ENCODE data around the gene ACE.

ACE gene

DNA sequence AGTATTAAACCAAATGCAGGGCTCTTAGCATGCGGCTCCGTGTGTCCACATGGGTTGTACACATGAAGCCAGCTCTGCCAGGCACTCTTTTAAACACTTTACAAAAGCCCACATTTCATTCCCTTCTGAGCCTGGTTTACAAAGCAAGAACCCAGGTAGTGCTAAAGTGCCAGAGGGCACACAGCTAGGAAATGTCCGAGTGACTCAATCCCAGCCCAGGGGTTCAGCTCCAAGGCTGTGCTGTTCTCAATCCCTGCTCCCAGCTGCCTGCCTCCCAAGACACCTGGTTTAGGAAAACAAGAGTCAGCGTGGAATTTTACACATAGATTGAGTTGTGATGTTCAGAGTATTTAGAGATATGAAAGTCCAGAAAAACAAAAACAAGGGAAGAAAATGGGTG is 60.1 kb downstream of the ACE start:
- Histone ChIP-seq H3K27ac (ENCODE audit: extremely low read depth, low read depth, low read length) (no peak overlapping the region), H3K4me3 (ENCODE audit: low read depth, low read length) (no peak overlapping the region), H3K4me1 (ENCODE audit: control insufficient read depth, insufficient read depth, low read length) (no peaks in the 10 kb centered on the region), H3K9me3 (ENCODE audit: control insufficient read depth, insufficient read depth, low read depth, low read length) (no peaks in the 10 kb centered on the region), H3K36me3 (ENCODE audit: control insufficient read depth in 2 of 2, insufficient read depth in 1 of 2, low read length in 2 of 2) (no peaks in the 10 kb centered on the region)
- ChIA-PET CTCF (interaction anchor here (1.1 kb wide), 1 partner anchor 38 kb away, joined by 3 read pairs; no protein-coding TSS in a partner anchor), POLR2A (interaction anchor here (1.8 kb wide), 1 partner anchor 13 kb away, joined by 4 read pairs; the partner anchor contains the start of gene DCAF7)
- TF ChIP-seq, protein P1, sequence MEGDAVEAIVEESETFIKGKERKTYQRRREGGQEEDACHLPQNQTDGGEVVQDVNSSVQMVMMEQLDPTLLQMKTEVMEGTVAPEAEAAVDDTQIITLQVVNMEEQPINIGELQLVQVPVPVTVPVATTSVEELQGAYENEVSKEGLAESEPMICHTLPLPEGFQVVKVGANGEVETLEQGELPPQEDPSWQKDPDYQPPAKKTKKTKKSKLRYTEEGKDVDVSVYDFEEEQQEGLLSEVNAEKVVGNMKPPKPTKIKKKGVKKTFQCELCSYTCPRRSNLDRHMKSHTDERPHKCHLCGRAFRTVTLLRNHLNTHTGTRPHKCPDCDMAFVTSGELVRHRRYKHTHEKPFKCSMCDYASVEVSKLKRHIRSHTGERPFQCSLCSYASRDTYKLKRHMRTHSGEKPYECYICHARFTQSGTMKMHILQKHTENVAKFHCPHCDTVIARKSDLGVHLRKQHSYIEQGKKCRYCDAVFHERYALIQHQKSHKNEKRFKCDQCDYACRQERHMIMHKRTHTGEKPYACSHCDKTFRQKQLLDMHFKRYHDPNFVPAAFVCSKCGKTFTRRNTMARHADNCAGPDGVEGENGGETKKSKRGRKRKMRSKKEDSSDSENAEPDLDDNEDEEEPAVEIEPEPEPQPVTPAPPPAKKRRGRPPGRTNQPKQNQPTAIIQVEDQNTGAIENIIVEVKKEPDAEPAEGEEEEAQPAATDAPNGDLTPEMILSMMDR (tag by site-specific recombination; IDR thresholded peaks at IDR 0.05), result no peak
- TF ChIP-seq WT1 (tag by site-specific recombination; IDR thresholded peaks at IDR 0.05), result no peak
- TF ChIP-seq PRDM1 (tag by site-specific recombination; IDR thresholded peaks at IDR 0.05), result peak; percentile 70; the same call in 1 of the 2 replicates

DNA sequence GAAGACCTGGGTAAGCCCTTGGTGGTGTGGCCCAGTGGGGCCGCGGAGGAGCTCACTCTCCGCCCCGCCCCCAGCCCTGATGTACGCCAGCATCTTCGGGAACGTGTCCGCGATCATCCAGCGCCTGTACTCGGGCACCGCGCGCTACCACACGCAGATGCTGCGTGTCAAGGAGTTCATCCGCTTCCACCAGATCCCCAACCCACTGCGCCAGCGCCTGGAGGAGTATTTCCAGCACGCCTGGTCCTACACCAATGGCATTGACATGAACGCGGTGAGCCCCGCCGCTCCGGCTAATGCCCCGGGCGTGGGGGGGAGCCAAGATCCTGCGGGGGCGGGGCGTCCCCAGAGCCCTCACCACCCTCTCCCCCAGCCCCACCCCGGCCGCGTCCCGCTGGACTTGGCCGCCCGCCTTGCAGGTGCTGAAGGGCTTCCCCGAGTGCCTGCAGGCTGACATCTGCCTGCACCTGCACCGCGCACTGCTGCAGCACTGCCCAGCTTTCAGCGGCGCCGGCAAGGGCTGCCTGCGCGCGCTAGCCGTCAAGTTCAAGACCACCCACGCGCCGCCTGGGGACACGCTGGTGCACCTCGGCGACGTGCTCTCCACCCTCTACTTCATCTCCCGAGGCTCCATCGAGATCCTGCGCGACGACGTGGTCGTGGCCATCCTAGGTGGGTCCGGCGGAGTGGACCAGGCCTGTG is 61.3 kb downstream of the ACE start:
- Histone ChIP-seq H3K4me1 (ENCODE audit: control insufficient read depth, insufficient read depth, low read length) (no peaks in the 10 kb centered on the region), H3K27ac (ENCODE audit: extremely low read depth, low read depth, low read length) (no peak overlapping the region), H3K9me3 (ENCODE audit: control insufficient read depth, insufficient read depth, low read depth, low read length) (no peaks in the 10 kb centered on the region), H3K36me3 (ENCODE audit: control insufficient read depth in 2 of 2, insufficient read depth in 1 of 2, low read length in 2 of 2) (no peaks in the 10 kb centered on the region), H3K4me3 (ENCODE audit: low read depth, low read length) (no peak overlapping the region)
- POLR2A ChIA-PET, result no interaction called here
- CTCF ChIA-PET, result interaction anchor here (0.6 kb wide), 1 partner anchor 160 kb away, joined by 4 read pairs; no protein-coding TSS in a partner anchor
- no peak for TF ChIP-seq HOXA7 (CRISPR knock-in tag; IDR thresholded peaks at IDR 0.05; ENCODE audit: borderline replicate concordance)

DNA sequence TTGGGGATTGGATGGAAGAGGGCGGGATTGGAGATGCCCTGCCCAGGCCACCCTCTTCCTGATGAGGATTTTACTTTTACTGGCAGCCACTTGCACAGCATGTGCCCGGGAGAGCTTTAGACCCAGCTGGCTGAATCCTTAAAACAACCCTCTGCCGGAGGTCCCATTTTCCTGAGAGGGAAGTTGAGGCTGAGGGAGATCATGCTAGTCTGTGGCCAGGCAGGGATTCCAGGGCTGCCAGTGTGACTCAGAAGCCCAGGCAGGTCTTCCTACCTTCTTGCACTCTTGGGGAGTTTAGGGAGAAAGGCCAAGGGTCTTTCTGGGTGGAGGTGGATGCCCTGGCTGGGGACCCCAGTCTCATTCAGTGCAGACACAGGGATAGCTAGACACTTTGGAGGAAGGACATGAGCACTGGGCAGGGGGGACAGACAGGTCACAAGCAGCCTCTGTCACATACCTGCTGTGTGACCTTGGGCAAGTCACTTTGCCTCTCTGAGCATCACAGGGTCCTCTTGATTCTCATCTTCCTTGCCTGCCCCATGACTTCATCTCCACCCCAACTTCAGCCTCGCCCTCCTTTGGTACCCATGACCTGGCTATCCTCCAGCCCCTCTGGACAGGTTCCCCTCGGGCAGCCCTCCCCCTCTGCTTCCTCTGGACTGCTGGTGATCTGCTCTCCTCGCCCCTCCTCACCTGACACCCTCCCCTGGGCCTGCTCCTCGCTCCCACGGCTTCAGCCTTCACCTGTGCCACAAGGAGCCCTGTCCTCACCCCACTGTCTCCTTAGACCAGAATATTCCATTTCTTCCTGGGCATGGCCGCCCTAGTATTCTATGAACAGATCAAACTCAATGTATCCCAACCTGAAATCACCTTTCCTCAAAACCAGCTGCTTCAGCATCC is 62.1 kb downstream of the ACE start:
- POLR2A ChIA-PET, result no interaction called here
- Histone ChIP-seq H3K4me3 (ENCODE audit: low read depth, low read length) (no peak overlapping the region), H3K9me3 (ENCODE audit: control insufficient read depth, insufficient read depth, low read depth, low read length) (no peaks in the 10 kb centered on the region), H3K27ac (ENCODE audit: extremely low read depth, low read depth, low read length) (no peak overlapping the region), H3K36me3 (ENCODE audit: control insufficient read depth in 2 of 2, insufficient read depth in 1 of 2, low read length in 2 of 2) (no peaks in the 10 kb centered on the region), H3K4me1 (ENCODE audit: control insufficient read depth, insufficient read depth, low read length) (no peaks in the 10 kb centered on the region)
- CTCF ChIA-PET, result no interaction called here
- TF ChIP-seq ZNF510 (tag by site-specific recombination; IDR thresholded peaks at IDR 0.05; ENCODE audit: insufficient replicate concordance) (no peak), KLF8 (tag by site-specific recombination; IDR thresholded peaks at IDR 0.05) (no peak), ZNF768 (tag by site-specific recombination; IDR thresholded peaks at IDR 0.05) (peak; percentile 76), ZNF221 (tag by site-specific recombination; IDR thresholded peaks at IDR 0.05; ENCODE audit: borderline replicate concordance) (no peak)

DNA sequence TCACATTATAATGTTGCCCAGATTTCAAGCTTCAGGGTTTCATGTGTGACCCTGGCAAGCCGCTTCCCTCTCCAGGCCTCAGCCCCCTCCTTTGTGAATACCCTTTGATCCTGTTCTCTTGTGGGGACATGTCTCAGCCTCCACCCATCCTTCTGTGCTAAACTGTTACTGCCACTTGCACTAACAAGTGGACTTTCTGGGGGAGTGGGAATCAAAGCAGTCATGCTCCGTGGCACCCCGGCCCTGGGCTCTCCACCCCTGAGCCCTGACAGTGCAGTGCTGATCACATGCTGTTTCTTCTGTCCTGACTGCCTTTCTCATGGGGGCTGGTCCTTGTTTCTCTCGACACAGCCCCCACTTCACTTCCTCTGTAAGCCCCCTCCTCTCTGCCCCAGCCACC is 63.7 kb downstream of the ACE start:
- H3K36me3 ChIP-seq (ENCODE audit: control insufficient read depth in 2 of 2, insufficient read depth in 1 of 2, low read length in 2 of 2), result no peaks in the 10 kb centered on the region
- H3K27ac ChIP-seq (ENCODE audit: extremely low read depth, low read depth, low read length), result no peak overlapping the region
- POLR2A ChIA-PET, result no interaction called here
- H3K4me3 ChIP-seq (ENCODE audit: low read depth, low read length), result no peak overlapping the region
- no peaks in the 10 kb centered on the region for H3K4me1 ChIP-seq (ENCODE audit: control insufficient read depth, insufficient read depth, low read length)
- CTCF ChIA-PET, result interaction anchor here (0.7 kb wide), 1 partner anchor 8 kb away, joined by 3 read pairs; no protein-coding TSS in a partner anchor
- H3K9me3 ChIP-seq (ENCODE audit: control insufficient read depth, insufficient read depth, low read depth, low read length), result no peaks in the 10 kb centered on the region
- TF ChIP-seq IKZF3 (tag by site-specific recombination; IDR thresholded peaks at IDR 0.05) (no peak), ZNF48 (tag by site-specific recombination; IDR thresholded peaks at IDR 0.05) (no peak), ZNF776 (tag by site-specific recombination; IDR thresholded peaks at IDR 0.05; ENCODE audit: borderline replicate concordance) (no peak), ZNF626 (tag by site-specific recombination; IDR thresholded peaks at IDR 0.05) (no peak), ZNF302 (tag by site-specific recombination; IDR thresholded peaks at IDR 0.05; ENCODE audit: low read depth) (no peak), FEZF1 (tag by site-specific recombination; IDR thresholded peaks at IDR 0.05) (no peak), ZNF239 (tag by site-specific recombination; IDR thresholded peaks at IDR 0.05) (no peak)
- TF ChIP-seq, protein P2, sequence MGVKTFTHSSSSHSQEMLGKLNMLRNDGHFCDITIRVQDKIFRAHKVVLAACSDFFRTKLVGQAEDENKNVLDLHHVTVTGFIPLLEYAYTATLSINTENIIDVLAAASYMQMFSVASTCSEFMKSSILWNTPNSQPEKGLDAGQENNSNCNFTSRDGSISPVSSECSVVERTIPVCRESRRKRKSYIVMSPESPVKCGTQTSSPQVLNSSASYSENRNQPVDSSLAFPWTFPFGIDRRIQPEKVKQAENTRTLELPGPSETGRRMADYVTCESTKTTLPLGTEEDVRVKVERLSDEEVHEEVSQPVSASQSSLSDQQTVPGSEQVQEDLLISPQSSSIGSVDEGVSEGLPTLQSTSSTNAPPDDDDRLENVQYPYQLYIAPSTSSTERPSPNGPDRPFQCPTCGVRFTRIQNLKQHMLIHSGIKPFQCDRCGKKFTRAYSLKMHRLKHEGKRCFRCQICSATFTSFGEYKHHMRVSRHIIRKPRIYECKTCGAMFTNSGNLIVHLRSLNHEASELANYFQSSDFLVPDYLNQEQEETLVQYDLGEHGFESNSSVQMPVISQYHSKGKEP (tag by site-specific recombination; IDR thresholded peaks at IDR 0.05), result no peak
- TF ChIP-seq, protein P3, sequence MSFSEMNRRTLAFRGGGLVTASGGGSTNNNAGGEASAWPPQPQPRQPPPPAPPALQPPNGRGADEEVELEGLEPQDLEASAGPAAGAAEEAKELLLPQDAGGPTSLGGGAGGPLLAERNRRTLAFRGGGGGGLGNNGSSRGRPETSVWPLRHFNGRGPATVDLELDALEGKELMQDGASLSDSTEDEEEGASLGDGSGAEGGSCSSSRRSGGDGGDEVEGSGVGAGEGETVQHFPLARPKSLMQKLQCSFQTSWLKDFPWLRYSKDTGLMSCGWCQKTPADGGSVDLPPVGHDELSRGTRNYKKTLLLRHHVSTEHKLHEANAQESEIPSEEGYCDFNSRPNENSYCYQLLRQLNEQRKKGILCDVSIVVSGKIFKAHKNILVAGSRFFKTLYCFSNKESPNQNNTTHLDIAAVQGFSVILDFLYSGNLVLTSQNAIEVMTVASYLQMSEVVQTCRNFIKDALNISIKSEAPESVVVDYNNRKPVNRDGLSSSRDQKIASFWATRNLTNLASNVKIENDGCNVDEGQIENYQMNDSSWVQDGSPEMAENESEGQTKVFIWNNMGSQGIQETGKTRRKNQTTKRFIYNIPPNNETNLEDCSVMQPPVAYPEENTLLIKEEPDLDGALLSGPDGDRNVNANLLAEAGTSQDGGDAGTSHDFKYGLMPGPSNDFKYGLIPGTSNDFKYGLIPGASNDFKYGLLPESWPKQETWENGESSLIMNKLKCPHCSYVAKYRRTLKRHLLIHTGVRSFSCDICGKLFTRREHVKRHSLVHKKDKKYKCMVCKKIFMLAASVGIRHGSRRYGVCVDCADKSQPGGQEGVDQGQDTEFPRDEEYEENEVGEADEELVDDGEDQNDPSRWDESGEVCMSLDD (tag by site-specific recombination; IDR thresholded peaks at IDR 0.05), result no peak
- TF ChIP-seq, protein P4, sequence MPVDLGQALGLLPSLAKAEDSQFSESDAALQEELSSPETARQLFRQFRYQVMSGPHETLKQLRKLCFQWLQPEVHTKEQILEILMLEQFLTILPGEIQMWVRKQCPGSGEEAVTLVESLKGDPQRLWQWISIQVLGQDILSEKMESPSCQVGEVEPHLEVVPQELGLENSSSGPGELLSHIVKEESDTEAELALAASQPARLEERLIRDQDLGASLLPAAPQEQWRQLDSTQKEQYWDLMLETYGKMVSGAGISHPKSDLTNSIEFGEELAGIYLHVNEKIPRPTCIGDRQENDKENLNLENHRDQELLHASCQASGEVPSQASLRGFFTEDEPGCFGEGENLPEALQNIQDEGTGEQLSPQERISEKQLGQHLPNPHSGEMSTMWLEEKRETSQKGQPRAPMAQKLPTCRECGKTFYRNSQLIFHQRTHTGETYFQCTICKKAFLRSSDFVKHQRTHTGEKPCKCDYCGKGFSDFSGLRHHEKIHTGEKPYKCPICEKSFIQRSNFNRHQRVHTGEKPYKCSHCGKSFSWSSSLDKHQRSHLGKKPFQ (tag by site-specific recombination; IDR thresholded peaks at IDR 0.05), result no peak

Measured in HEK293 (cell line).